Measurements from ENCODE around the gene ZNF219. TPM values are rescaled to one million over a fixed set of nuclear protein-coding genes. Genes with fewer than 3 reads are reported as not detected.
A peak's percentile ranks its signal among the peaks of the same experiment; 100 is the strongest.

The ZNF219 gene
- total and polyA plus RNA-seq, 2 of the 13 experiments (the other 11 are each of a cell fraction or from before 2014, with no cell fraction given), result 34.5 to 36.6 TPM

- no peak for TF ChIP-seq ZHX2 (IDR thresholded peaks at IDR 0.05; ENCODE audit: low read depth)
- TF ChIP-seq ZHX2 (CRISPR knock-in tag; IDR thresholded peaks at IDR 0.05; ENCODE audit: borderline replicate concordance), result no peak
- no peak for TF ChIP-seq REL (CRISPR knock-in tag; conservative IDR thresholded peaks at IDR 0.05)
- TF ChIP-seq SMYD3 (CRISPR knock-in tag; IDR thresholded peaks at IDR 0.05), result no peak
- TF ChIP-seq HIC2 (CRISPR knock-in tag; IDR thresholded peaks at IDR 0.05; ENCODE audit: low read depth), result no peak
- no peak for TF ChIP-seq PHF8 (CRISPR knock-in tag; IDR thresholded peaks at IDR 0.05)
- TF ChIP-seq NFE2 (CRISPR knock-in tag; IDR thresholded peaks at IDR 0.05), result no peak
- TF ChIP-seq SRSF1 (optimal IDR thresholded peaks at IDR 0.05; ENCODE audit: low read depth, low read length), result no peak
- TF ChIP-seq ZNF780A (CRISPR knock-in tag; IDR thresholded peaks at IDR 0.05), result no peak; the same call in 1 of the 2 replicates
- TF ChIP-seq ZNF275 (CRISPR knock-in tag; IDR thresholded peaks at IDR 0.05; ENCODE audit: borderline replicate concordance), result peak; percentile 17; the same call in 1 of the 2 replicates
- no peak for TF ChIP-seq ZNF891 (CRISPR knock-in tag; IDR thresholded peaks at IDR 0.05)
- no peak; the same call in 1 of the 2 replicates for TF ChIP-seq ZNF274 (CRISPR knock-in tag; IDR thresholded peaks at IDR 0.05)
- TF ChIP-seq TOE1 (CRISPR knock-in tag; IDR thresholded peaks at IDR 0.05), result no peak
- TF ChIP-seq ATF6 (CRISPR knock-in tag; conservative IDR thresholded peaks at IDR 0.05), result no peak
- no peak for TF ChIP-seq CENPX (CRISPR knock-in tag; IDR thresholded peaks at IDR 0.05)
- TF ChIP-seq CREBL2 (CRISPR knock-in tag; IDR thresholded peaks at IDR 0.05; ENCODE audit: borderline replicate concordance), result no peak
- TF ChIP-seq ZMAT3 (CRISPR knock-in tag; conservative IDR thresholded peaks at IDR 0.05), result no peak; the same call in 1 of the 2 replicates
- no peak for TF ChIP-seq ZNF83 (CRISPR knock-in tag; IDR thresholded peaks at IDR 0.05; ENCODE audit: borderline replicate concordance)
Observed at GRCh38 chr14:21104448-21105060, 6.1 kb upstream of the ZNF219 start (continued).

All from HepG2 (cell line).